Stimulated activated naive CD8-positive, alpha-beta T cell treated with anti-CD3 and anti-CD28 coated beads, Interleukin-15, amount 100 ng/mL, for 72 hours (primary cell): ENCODE data around the gene PPM1M.

ENCODE experiments used
- ATAC-seq: fragments of 150-1000 bp; cut with Tn5 transposase; 2 replicates; pipeline ENCODE4 v1.10.0; 2021; ENCODE audit warnings: mild to moderate bottlenecking, moderate library complexity
- DNase-seq, 2 donors: peaks; one replicate each; pipeline ENCODE4 v3.0.0; 2021 to 2022
- H3K27ac Mint-ChIP-seq, 2 donors: one replicate each; pipeline ENCODE4 v1.8.0; 2022; ENCODE audit warnings: mild to moderate bottlenecking in 2 of 2, mixed read lengths in 2 of 2, moderate library complexity in 2 of 2
- H3K27me3 Mint-ChIP-seq: one replicate; pipeline ENCODE4 v1.8.0; 2022; ENCODE audit warnings: mixed read lengths
- H3K4me1 Mint-ChIP-seq: one replicate; pipeline ENCODE4 v1.8.0; 2022; ENCODE audit warnings: mild to moderate bottlenecking, mixed read lengths
- H3K4me3 Mint-ChIP-seq, 2 donors: one replicate each; pipeline ENCODE4 v1.8.0; 2022; ENCODE audit warnings: mild to moderate bottlenecking in 2 of 2, mixed read lengths in 2 of 2, moderate library complexity in 1 of 2
- H3K9me3 Mint-ChIP-seq, 2 donors: one replicate each; pipeline ENCODE4 v1.8.0; 2022; ENCODE audit warnings: mixed read lengths in 2 of 2

The PPM1M gene

GRCh38 chr3:52298149-52299098, 52.9 kb downstream of the PPM1M start:
- H3K9me3 Mint-ChIP-seq: no peaks in the 10 kb centered on the region
- H3K27ac Mint-ChIP-seq: peak overlapping the region; percentile 70 to 75
- DNase-seq (no peak), ATAC-seq (no peak)
- no peak overlapping the region for H3K4me3 Mint-ChIP-seq
- H3K4me1 Mint-ChIP-seq: peaks cover 33% of the 10 kb centered on the region
- H3K27me3 Mint-ChIP-seq: no peaks in the 10 kb centered on the region

- H3K4me3 Mint-ChIP-seq: no peak overlapping the region
- H3K4me1 Mint-ChIP-seq: peaks cover 33% of the 10 kb centered on the region
- DNase-seq: no peak
- no peaks in the 10 kb centered on the region for H3K27me3 Mint-ChIP-seq
- ATAC-seq: peak; percentile 19
- H3K27ac Mint-ChIP-seq: peak overlapping the region; percentile 70 to 74
- H3K9me3 Mint-ChIP-seq: no peaks in the 10 kb centered on the region
Measured at GRCh38 chr3:52299247-52299878, 53.8 kb downstream of the PPM1M start.
